ENCODE measurements around the gene NUP153.
"Not testable (repeated sequence)": the region's sequence is repeated elsewhere in the genome, so short reads cannot be mapped to it uniquely, and the experiment has no call there.

NUP153 gene

DNA sequence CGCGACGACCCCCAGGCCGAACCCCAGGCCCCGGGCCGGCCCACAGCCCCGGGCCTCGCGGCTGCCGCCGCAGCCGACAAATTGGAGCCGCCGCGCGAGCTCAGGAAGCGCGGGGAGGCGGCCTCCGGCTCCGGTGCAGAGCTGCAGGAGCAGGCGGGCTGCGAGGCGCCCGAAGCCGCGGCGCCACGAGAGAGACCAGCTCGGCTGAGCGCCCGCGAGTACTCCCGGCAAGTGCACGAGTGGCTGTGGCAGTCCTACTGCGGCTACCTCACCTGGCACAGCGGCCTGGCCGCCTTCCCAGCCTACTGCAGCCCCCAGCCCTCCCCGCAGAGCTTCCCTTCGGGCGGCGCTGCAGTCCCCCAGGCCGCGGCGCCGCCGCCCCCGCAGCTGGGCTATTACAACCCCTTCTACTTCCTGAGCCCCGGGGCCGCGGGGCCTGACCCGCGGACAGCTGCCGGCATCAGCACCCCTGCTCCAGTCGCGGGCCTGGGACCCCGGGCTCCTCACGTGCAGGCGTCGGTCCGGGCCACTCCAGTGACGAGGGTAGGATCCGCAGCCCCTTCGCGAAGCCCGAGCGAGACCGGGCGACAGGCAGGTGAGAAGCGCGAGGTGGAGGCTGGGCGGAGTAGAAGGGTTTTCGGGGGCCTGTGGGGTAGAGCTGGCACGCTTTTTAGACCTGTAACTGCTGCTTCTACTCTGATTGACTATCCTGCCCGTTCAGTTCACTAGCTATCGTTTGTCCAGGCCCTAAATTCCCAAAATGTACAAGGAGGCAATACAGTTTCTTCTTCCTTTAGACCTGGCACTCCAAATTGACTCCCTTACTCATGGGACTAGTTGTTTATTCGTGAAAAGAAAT is 106.0 kb downstream of the NUP153 start:
- DNase-seq = peak; percentile 26 to 41

GRCh38 chr6:17599877-17600526 is 106.7 kb downstream of the NUP153 start, which contains the start of gene FAM8A1:
Gene FAM8A1, plus strand, starts transcription at chr6:17600302. Its CDS starts 108 bp downstream, at chr6:17600410.
- peak; percentile 93 to 96 for DNase-seq

GRCh38 chr6:17596085-17596484 is 110.6 kb downstream of the NUP153 start:
- no peak for DNase-seq

- DNase-seq = no peak
These were observed 113.5 kb downstream of the NUP153 start for GRCh38 chr6:17593246-17593645.

- DNase-seq = no peak
These were observed 115.4 kb downstream of the NUP153 start for GRCh38 chr6:17591287-17591686.

DNA sequence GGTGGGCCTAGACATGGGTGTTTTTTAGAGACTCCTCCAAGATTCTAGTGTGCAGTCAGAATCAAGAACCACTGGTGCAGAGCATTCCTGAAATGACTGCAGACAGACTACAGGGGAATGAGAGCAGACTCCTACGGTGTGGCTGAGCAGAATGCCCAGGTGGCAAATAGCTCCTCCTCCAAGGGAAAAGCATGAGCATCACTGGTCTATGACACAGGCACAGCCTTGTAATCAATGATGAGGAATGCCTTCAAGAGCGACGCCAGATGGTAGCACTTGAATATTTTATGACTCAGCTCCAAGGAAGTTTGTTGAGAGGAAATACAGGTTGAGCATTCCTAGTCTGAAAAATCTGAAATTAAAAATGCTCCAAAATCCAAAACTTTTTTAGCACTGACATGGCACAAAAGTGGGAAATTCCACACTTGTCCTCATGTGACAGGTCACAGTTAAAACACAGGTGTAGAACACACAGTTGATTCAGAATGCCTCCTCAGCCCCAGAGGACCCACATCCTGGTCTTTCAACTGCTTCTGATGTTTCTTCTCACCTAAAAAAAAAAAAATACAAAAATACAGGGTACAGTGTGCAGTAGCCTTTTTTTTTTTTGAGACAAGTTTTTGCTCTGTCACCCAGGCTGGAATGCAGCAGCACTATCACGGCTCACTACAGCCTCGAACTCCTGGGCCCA is 117.2 kb downstream of the NUP153 start:
- DNase-seq = no peak

DNA sequence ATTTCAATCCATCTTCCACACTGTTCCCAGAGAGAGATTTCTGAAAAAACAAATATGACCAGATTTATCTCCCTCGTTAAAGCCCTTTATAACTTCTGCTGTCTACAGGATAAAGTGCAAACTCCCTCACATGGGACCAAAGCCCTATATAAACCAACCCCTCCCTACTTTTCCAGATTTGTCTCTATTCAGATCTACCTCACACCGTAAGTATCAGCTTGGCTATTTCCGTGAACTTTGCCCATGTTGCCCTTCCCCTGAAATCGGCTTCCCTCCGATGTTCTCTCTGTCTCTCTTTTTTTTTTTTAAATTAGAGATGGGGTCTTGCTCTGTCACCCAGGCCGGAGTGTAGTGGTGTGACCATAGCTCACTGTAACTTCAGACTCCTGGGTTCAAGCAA is 118.7 kb downstream of the NUP153 start:
- DNase-seq = no peak

GRCh38 chr6:17586623-17587022 is 120.1 kb downstream of the NUP153 start:
- not testable (repeated sequence) for DNase-seq

GRCh38 chr6:17585766-17586490 is 120.8 kb downstream of the NUP153 start:
- no peak for DNase-seq

GRCh38 chr6:17584241-17584803 is 122.4 kb downstream of the NUP153 start:
- DNase-seq = no peak

GRCh38 chr6:17583811-17584210 is 122.9 kb downstream of the NUP153 start:
- DNase-seq = no peak

GRCh38 chr6:17581282-17581681 is 125.4 kb downstream of the NUP153 start:
- not testable (repeated sequence) for DNase-seq

DNA sequence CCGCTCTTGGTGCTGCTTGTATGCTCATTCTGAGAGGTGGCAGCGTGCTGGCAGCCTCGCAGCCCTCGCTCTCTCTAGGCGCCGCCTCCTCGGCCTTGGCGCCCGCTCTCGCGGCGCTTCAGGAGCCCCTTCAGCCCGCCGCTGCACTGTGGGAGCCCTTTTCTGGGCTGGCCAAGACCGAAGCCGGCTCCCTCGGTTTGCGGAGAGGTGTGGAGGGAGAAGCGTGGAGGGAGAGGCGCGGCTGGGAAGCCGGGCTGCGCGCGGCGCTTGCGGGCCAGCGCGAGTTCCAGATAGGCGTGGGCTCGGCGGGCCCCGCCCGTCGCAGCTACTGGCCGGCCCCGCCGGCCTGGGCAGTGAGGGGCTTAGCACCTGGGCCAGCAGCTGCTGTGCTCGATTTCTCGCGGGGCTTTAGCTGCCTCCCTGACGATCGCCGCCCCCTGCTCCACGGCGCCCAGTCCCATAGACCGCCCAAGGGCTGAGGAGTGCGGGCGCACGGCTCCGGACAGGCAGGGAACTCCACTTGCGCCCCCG is 126.1 kb downstream of the NUP153 start:
- peak; percentile 17 to 35 for DNase-seq

- no peak for DNase-seq
These were observed 129.7 kb downstream of the NUP153 start for GRCh38 chr6:17577059-17577458.

GRCh38 chr6:17574866-17575560 is 131.7 kb downstream of the NUP153 start:
- DNase-seq = no peak

DNA sequence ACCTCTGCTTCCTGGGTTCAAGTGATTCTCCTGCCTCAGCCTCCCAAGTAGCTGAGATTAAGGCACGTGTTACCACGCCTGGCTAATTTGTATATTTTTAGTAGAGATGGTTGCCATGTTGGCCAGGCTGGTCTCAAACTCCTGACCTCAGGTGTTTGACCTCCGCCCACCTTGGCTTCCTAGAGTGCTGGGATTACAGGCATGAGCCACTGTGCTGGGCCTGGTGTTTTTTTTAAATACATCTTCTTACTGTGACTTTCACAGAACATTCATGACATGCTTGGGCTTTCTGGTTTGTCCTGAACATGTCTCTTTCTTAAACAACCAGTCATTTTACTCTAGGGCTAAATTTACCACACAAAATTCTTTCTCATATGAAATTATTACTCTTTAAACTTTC is 141.3 kb downstream of the NUP153 start:
- DNase-seq = no peak
